Measurements from ENCODE around the gene RASGRP3. TPM values are rescaled to one million over a fixed set of nuclear protein-coding genes. Genes with fewer than 3 reads are reported as not detected.

RASGRP3 gene, protein sequence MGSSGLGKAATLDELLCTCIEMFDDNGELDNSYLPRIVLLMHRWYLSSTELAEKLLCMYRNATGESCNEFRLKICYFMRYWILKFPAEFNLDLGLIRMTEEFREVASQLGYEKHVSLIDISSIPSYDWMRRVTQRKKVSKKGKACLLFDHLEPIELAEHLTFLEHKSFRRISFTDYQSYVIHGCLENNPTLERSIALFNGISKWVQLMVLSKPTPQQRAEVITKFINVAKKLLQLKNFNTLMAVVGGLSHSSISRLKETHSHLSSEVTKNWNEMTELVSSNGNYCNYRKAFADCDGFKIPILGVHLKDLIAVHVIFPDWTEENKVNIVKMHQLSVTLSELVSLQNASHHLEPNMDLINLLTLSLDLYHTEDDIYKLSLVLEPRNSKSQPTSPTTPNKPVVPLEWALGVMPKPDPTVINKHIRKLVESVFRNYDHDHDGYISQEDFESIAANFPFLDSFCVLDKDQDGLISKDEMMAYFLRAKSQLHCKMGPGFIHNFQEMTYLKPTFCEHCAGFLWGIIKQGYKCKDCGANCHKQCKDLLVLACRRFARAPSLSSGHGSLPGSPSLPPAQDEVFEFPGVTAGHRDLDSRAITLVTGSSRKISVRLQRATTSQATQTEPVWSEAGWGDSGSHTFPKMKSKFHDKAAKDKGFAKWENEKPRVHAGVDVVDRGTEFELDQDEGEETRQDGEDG
- 1.7 and 3.1 TPM in 2 replicates for polyA plus RNA-seq (2011; rRNA removed)
- 0.25 and 0.32 TPM in 2 replicates for polyA plus RNA-seq (2012; cell fraction: cytosol; rRNA removed)
- polyA plus RNA-seq (2012; cell fraction: nucleus; rRNA removed): 0.25 and 0.48 TPM in 2 replicates
- 1.5 to 1.7 TPM (median 1.5 TPM) in 3 replicates for polyA plus RNA-seq (2017; fragmentation: RNase III; extraction: RNeasy Plus Mini Kit Qiagen cat#74134 plus additional on column Dnase treatment)
- polyA minus RNA-seq (2011; rRNA and poly(A)+ RNA removed): 1.2 and 2.8 TPM in 2 replicates

DNA sequence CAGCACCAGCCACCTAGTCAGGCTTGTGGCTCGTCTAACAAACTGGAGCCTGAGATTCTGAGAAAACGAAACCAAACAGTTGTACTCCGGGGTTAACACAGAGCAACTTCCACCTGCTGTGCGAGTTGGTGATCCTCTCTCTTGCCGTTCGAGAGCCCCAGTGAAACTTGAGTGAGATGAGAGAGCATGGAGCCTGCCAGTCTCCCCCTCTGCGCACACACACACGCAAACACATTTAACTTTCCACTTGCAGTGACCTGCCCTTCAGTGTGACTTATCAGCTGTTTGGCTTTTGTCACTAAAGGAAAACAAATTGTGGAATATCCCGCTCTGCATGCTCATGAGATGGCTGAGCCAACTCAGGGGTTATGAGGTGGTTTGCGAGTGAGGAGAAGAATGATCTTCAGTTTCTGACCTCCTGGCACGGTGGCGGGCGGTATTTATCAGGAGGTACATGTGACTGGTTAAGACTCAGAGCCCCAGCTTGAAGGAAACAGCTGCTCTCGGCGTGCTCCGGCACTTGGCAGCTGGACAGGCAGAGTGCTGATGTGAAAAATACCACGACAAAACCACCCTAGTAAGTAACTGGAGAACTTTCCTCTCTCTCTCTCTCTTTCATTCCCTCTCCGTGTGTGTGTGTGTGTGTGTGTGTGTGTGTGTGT, at the start of gene RASGRP3:
RASGRP3 (plus strand) TSS at position 519 of the 662 bp plus-strand sequence. CDS start 38,488 bp downstream, outside the sequence.
- ChIA-PET POLR2A (interaction anchor here (0.8 kb wide), 1 partner anchor 11 kb away, joined by 3 read pairs; no protein-coding TSS in a partner anchor), CTCF (interaction anchor here (0.6 to 2.9 kb wide), 25 partner anchors 8 to 850 kb away, joined by 3 to 21 read pairs (median 5); no protein-coding TSS in a partner anchor)
- H3K4me2 ChIP-seq: peak within 1 kb of the TSS; percentile 81
- peak; percentile 86 to 91 for ATAC-seq
- DNase-seq (ENCODE audit: low read depth in 1 of 2, low spot score in 1 of 2): peak; percentile 64 to 69
- H3K4me1 ChIP-seq: peaks cover 5% of the 10 kb centered on the region; the same call in 2 of the 3 replicates
- H3K9me3 ChIP-seq: no peaks in the 10 kb centered on the region
- TF ChIP-seq NFE2L2 (conservative IDR thresholded peaks at IDR 0.05; ENCODE audit: low read length) (no peak), JUN (IDR thresholded peaks at IDR 0.05) (no peak), RAD21 (conservative IDR thresholded peaks at IDR 0.05 in 1 of 2, IDR thresholded peaks at IDR 0.05 in 1 of 2) (no peak), KDM1A (IDR thresholded peaks at IDR 0.05; ENCODE audit: low read depth) (0 out of 2 replicates have a peak, but pooled peaks have one; percentile 4)
- TF ChIP-seq, protein P1, sequence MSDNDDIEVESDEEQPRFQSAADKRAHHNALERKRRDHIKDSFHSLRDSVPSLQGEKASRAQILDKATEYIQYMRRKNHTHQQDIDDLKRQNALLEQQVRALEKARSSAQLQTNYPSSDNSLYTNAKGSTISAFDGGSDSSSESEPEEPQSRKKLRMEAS (IDR thresholded peaks at IDR 0.05): peak; percentile 45
- FAIRE-seq: no peak
- peak within 1 kb of the TSS; percentile 57 for H3K4me3 ChIP-seq
- peak within 1 kb of the TSS; percentile 51 to 76 for H3K27ac ChIP-seq
- under 1% methylated on average over 18 of the region's 18 CpGs for WGBS (ENCODE audit: missing lambda C conversion rate)

DNA sequence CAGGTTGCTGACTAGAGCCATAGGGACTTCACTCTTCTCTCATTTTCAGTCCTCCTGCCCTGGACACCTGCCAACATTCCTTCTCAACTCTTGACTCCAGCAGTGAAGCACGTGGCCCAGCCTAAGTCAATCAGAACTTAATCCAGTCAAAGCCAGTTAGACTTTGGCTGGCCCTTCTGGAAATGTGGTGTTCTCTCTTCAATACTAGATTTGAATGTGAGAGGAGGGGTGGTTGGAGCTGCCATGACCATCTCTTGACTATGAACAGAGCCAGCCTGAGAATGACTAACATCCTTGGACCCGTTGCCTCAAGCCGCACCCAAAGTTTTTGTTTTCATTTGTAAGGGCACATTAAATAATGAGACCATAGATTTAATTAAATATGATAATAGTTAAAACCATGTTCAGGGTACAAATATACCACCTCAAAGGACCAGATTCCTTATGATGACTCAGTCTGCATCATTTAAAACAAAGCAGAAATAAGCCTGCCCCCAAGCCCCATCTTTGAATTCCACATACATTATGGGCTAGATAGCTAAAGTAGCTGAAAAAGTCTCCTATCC, 49.7 kb upstream of the RASGRP3 start:
- ATAC-seq: peak in 1 of 2 experiments; percentile 56; a peak in 3 of 6 replicates
- no peak for FAIRE-seq
- CTCF ChIA-PET: interaction anchor here (1.0 to 1.1 kb wide), 2 partner anchors 8 to 13 kb away, joined by 4 to 5 read pairs; no protein-coding TSS in a partner anchor

DNA sequence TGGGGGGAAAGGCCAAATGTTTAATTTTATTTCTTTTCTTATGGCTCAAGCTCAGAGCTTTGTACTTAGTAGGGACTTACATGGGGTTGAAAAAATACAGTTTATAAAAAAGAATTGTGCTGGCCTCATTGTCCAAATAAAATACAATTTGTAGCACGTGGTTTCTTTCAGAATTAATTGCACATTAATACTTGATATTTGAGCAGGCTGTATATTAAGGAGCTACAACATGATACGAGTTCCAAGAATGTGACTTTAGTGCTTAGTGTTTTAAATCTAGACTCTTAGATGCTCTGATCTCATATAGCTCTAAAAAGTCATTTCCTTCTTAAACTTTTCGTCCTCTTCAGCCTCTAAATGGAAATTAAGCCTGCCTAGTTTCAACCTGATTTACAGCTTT, 46.4 kb upstream of the RASGRP3 start:
- ChIA-PET CTCF (interaction anchor here (0.9 to 5.1 kb wide), 3 partner anchors 11 to 14 kb away, joined by 3 to 30 read pairs (median 3); no protein-coding TSS in a partner anchor), POLR2A (no interaction called here)
- Histone ChIP-seq H3K9me3 (no peaks in the 10 kb centered on the region), H3K4me2 (no peak overlapping the region), H3K4me1 (peaks cover 17% of the 10 kb centered on the region), H3K4me3 (no peak overlapping the region), H3K27ac (no peak overlapping the region)
- DNase-seq (ENCODE audit: low read depth in 1 of 2, low spot score in 1 of 2) (no peak), ATAC-seq (no peak), FAIRE-seq (peak; percentile 54)
- 33% methylated on average over 3 of the region's 3 CpGs for WGBS (ENCODE audit: missing lambda C conversion rate)
- no peak for TF ChIP-seq POLR2AphosphoS2 (conservative IDR thresholded peaks at IDR 0.05; ENCODE audit: low read length)
- no peak for TF ChIP-seq MAZ (IDR thresholded peaks at IDR 0.05; ENCODE audit: borderline replicate concordance, low read depth, low read length)
- no peak for TF ChIP-seq RCOR1 (IDR thresholded peaks at IDR 0.05; ENCODE audit: low read depth, low read length)
- no peak for TF ChIP-seq RARB (CRISPR knock-in tag; IDR thresholded peaks at IDR 0.05)
- TF ChIP-seq, protein P2, sequence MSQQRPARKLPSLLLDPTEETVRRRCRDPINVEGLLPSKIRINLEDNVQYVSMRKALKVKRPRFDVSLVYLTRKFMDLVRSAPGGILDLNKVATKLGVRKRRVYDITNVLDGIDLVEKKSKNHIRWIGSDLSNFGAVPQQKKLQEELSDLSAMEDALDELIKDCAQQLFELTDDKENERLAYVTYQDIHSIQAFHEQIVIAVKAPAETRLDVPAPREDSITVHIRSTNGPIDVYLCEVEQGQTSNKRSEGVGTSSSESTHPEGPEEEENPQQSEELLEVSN (IDR thresholded peaks at IDR 0.05; ENCODE audit: borderline replicate concordance, low read depth): no peak
- TF ChIP-seq, protein P3, sequence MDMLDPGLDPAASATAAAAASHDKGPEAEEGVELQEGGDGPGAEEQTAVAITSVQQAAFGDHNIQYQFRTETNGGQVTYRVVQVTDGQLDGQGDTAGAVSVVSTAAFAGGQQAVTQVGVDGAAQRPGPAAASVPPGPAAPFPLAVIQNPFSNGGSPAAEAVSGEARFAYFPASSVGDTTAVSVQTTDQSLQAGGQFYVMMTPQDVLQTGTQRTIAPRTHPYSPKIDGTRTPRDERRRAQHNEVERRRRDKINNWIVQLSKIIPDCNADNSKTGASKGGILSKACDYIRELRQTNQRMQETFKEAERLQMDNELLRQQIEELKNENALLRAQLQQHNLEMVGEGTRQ (IDR thresholded peaks at IDR 0.05): no peak

More for the DNA sequence above, 49.7 kb upstream of the RASGRP3 start:
- POLR2A ChIA-PET: no interaction called here
- Histone ChIP-seq H3K4me1 (peaks cover 17% of the 10 kb centered on the region), H3K27ac (no peak overlapping the region), H3K4me2 (peak overlapping the region; percentile 20; the same call in 1 of the 3 replicates), H3K9me3 (no peaks in the 10 kb centered on the region), H3K4me3 (no peak overlapping the region)
- peak in 1 of 2 experiments; percentile 70 for DNase-seq (ENCODE audit: low read depth in 1 of 2, low spot score in 1 of 2)
- WGBS (ENCODE audit: missing lambda C conversion rate): 50% methylated on average over 3 of the region's 3 CpGs
- no peak for TF ChIP-seq TFCP2L1 (CRISPR knock-in tag; IDR thresholded peaks at IDR 0.05)
- TF ChIP-seq, protein P1 (IDR thresholded peaks at IDR 0.05): peak; percentile 53; the same call in 1 of the 2 replicates
